ENCODE measurements around the gene SLC30A5. TPM values are rescaled to one million over a fixed set of nuclear protein-coding genes. Genes with fewer than 3 reads are reported as not detected.

The SLC30A5 gene
- total and polyA plus RNA-seq, 10 of the 15 experiments (the other 5 are each of a cell fraction or from before 2014, with no cell fraction given), result 14.7 to 67.9 (median 38.4) TPM

DNA sequence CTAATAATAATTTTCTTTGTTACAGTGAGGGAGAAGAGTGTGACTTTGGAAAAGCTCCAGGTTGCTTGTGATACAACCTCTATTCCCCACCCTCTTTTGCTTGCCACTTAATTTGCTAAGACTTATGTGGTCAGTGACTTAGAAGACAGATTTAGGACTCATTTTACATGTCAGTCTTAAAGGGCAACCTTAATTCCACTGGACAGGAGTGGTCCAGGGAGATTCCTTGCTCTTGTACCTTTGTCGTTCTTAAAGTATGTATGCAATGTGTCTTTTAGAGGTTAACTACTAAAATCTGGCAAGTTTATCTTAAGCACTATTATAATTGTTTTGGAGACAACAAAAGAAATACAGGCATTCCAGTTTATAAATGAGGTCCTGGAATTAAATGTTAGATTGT is 20.0 kb downstream of the SLC30A5 start:
- TF ChIP-seq MXI1 (IDR thresholded peaks at IDR 0.05; ENCODE audit: low read depth, low read length) (no peak), PAX8 (IDR thresholded peaks at IDR 0.05) (no peak), FOS (IDR thresholded peaks at IDR 0.05; ENCODE audit: borderline replicate concordance, extremely low read depth, insufficient read length) (no peak), HDAC6 (IDR thresholded peaks at IDR 0.05; ENCODE audit: unreplicated experiment) (no peak), USF1 (IDR thresholded peaks at IDR 0.05; ENCODE audit: borderline replicate concordance, extremely low read length, insufficient read depth, low read depth, low read length) (no peak), BMI1 (IDR thresholded peaks at IDR 0.05; ENCODE audit: borderline replicate concordance) (no peak), POLR2AphosphoS5 (IDR thresholded peaks at IDR 0.05; ENCODE audit: low read length) (no peak), CHD4 (IDR thresholded peaks at IDR 0.05) (no peak), MTA3 (IDR thresholded peaks at IDR 0.05; ENCODE audit: borderline replicate concordance, low read length) (no peak), IRF4 (IDR thresholded peaks at IDR 0.05; ENCODE audit: low read depth, low read length) (no peak), RUNX3 (IDR thresholded peaks at IDR 0.05; ENCODE audit: low read length) (no peak)
- TF ChIP-seq, protein P1, sequence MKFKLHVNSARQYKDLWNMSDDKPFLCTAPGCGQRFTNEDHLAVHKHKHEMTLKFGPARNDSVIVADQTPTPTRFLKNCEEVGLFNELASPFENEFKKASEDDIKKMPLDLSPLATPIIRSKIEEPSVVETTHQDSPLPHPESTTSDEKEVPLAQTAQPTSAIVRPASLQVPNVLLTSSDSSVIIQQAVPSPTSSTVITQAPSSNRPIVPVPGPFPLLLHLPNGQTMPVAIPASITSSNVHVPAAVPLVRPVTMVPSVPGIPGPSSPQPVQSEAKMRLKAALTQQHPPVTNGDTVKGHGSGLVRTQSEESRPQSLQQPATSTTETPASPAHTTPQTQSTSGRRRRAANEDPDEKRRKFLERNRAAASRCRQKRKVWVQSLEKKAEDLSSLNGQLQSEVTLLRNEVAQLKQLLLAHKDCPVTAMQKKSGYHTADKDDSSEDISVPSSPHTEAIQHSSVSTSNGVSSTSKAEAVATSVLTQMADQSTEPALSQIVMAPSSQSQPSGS (IDR thresholded peaks at IDR 0.05; ENCODE audit: low read length), result no peak
- TF ChIP-seq, protein P2, sequence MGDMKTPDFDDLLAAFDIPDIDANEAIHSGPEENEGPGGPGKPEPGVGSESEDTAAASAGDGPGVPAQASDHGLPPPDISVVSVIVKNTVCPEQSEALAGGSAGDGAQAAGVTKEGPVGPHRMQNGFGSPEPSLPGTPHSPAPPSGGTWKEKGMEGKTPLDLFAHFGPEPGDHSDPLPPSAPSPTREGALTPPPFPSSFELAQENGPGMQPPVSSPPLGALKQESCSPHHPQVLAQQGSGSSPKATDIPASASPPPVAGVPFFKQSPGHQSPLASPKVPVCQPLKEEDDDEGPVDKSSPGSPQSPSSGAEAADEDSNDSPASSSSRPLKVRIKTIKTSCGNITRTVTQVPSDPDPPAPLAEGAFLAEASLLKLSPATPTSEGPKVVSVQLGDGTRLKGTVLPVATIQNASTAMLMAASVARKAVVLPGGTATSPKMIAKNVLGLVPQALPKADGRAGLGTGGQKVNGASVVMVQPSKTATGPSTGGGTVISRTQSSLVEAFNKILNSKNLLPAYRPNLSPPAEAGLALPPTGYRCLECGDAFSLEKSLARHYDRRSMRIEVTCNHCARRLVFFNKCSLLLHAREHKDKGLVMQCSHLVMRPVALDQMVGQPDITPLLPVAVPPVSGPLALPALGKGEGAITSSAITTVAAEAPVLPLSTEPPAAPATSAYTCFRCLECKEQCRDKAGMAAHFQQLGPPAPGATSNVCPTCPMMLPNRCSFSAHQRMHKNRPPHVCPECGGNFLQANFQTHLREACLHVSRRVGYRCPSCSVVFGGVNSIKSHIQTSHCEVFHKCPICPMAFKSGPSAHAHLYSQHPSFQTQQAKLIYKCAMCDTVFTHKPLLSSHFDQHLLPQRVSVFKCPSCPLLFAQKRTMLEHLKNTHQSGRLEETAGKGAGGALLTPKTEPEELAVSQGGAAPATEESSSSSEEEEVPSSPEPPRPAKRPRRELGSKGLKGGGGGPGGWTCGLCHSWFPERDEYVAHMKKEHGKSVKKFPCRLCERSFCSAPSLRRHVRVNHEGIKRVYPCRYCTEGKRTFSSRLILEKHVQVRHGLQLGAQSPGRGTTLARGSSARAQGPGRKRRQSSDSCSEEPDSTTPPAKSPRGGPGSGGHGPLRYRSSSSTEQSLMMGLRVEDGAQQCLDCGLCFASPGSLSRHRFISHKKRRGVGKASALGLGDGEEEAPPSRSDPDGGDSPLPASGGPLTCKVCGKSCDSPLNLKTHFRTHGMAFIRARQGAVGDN (IDR thresholded peaks at IDR 0.05), result no peak
- no TSS peak for BruUV-seq (replicated peaks)
- Histone ChIP-seq H3K4me2 (ENCODE audit: control insufficient read depth, insufficient read depth) (no peak overlapping the region), H3K9me3 (replicated peaks; ENCODE audit: control insufficient read depth, insufficient read depth, low read length) (no peaks in the 10 kb centered on the region; the same call in 2 of the 3 replicates), H3K27ac (ENCODE audit: control insufficient read depth, insufficient read depth) (no peak overlapping the region), H3K79me2 (ENCODE audit: control insufficient read depth, insufficient read depth, low read length) (no peaks in the 10 kb centered on the region), H3K36me3 (ENCODE audit: control insufficient read depth in 2 of 2, insufficient read depth in 2 of 2, low read length in 1 of 2) (peaks cover 2 to 18% of the 10 kb centered on the region in 2 experiments), H2AFZ (ENCODE audit: control insufficient read depth, low read depth, low read length) (no peak overlapping the region), H3K9ac (ENCODE audit: control insufficient read depth, insufficient read depth, low read length) (no peak overlapping the region), H3K4me3 (no peak overlapping the region), H3K4me1 (ENCODE audit: control insufficient read depth, insufficient read depth, low read length) (no peaks in the 10 kb centered on the region), H4K20me1 (ENCODE audit: control insufficient read depth, insufficient read depth) (no peaks in the 10 kb centered on the region), H3K27me3 (replicated peaks in 1 of 2; ENCODE audit: control insufficient read depth in 2 of 2, insufficient read depth in 2 of 2, low read length in 1 of 2) (no peaks in the 10 kb centered on the region)
- WGBS (ENCODE audit: insufficient coverage, insufficient replicate concordance, low lambda C conversion rate, missing lambda C conversion rate), result 56% methylated on average over 1 of the region's 1 CpG
- POLR2A ChIA-PET, result no interaction called here
- RAD21 ChIA-PET (ENCODE audit: unreplicated experiment), result no interaction called here
- SMC1A ChIA-PET (ENCODE audit: uncharacterized antibody, unreplicated experiment), result no interaction called here
- DNase-seq (ENCODE audit: low read depth, low spot score), result no peak
- in situ Hi-C loops (cut with MboI) (no loop called here), intact Hi-C loops (cut with micrococcal nuclease; ENCODE audit: unreplicated experiment) (no loop called here)
- CTCF ChIA-PET, result interaction anchor here (2.3 kb wide), 1 partner anchor 20 kb away, joined by 9 read pairs; the partner anchor contains the start of gene SLC30A5
- no peak for ATAC-seq
- FAIRE-seq, result no peak

Data from GM12878 (cell line).